Suprapubic skin (tissue), 4 donors: ENCODE data around the gene KIF19.

Source experiments
- EP300 ChIP-seq: sonication (generic); formaldehyde crosslinking; IDR thresholded peaks from one replicate; pipeline ENCODE4 v1.6.1; 2017; ENCODE audit warnings: antibody characterized with exemption
- POLR2A ChIP-seq, 2 donors: fragments of 450-650 bp; IDR thresholded peaks; one replicate each; pipeline ENCODE4 v1.6.1; 2017; ENCODE audit warnings: antibody characterized with exemption in 2 of 2, mild to moderate bottlenecking in 2 of 2, moderate library complexity in 2 of 2
- POLR2AphosphoS5 ChIP-seq, 3 donors: sonication (generic); formaldehyde crosslinking; IDR thresholded peaks; one replicate each; pipeline ENCODE4 v1.6.1; 2017; ENCODE audit warnings: antibody characterized with exemption in 3 of 3
- TF ChIP-seq, protein P1 (sequence below), 2 donors: fragments of 200-600 bp in 1 of 2; fragments of 450-650 bp in 1 of 2; sonication (generic) in 1 of 2; IDR thresholded peaks; one replicate each; pipeline ENCODE4 v1.5.1; 2016 to 2019; ENCODE audit warnings: antibody characterized with exemption in 2 of 2, mild to moderate bottlenecking in 1 of 2, moderate library complexity in 1 of 2

DNA sequence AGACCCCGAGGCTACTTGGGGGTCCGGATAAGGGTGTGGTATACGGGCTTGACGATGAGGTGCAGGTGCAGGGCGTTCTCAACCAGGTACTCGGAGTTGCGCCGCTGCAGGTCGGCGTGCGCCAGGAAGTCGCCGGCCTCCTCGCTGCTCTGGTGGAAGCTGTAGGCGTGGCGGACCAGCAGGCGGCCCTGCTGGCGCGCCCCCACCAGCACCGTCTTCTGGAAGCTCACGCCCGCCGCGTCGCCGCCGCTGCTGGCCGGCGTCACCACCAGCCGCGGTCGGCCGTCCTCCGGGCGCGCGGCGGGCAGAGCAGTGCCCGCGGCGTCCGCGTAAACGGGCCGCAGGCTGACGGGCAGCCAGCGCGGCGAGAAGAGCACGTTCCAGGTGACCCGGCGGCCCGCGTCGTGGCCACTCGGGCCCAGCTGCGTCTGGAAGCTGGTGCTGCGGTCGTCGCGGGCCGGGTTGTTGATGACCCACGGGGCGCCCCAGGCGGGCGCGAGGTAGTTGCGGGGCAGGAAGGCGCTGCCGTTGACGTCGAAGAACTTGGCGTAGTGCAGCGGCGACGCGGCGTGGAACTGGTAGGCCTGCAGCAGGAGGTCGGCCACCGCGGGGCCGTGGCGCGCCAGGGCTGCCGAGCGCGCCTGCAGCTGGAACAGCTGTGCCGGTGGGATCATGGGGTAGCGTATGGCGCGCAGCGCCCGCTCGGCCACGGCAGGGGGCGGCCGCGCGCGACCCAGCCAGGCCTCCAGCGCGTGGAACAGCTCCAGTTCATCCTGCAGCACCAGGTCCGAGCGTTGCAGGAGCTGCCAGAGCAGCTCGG lies 30.8 kb downstream of the KIF19 start:
- TF ChIP-seq POLR2A (IDR thresholded peaks at IDR 0.05) (no peak), EP300 (no peak), POLR2AphosphoS5 (IDR thresholded peaks at IDR 0.05) (no peak)
- TF ChIP-seq, protein P1, sequence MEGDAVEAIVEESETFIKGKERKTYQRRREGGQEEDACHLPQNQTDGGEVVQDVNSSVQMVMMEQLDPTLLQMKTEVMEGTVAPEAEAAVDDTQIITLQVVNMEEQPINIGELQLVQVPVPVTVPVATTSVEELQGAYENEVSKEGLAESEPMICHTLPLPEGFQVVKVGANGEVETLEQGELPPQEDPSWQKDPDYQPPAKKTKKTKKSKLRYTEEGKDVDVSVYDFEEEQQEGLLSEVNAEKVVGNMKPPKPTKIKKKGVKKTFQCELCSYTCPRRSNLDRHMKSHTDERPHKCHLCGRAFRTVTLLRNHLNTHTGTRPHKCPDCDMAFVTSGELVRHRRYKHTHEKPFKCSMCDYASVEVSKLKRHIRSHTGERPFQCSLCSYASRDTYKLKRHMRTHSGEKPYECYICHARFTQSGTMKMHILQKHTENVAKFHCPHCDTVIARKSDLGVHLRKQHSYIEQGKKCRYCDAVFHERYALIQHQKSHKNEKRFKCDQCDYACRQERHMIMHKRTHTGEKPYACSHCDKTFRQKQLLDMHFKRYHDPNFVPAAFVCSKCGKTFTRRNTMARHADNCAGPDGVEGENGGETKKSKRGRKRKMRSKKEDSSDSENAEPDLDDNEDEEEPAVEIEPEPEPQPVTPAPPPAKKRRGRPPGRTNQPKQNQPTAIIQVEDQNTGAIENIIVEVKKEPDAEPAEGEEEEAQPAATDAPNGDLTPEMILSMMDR (IDR thresholded peaks at IDR 0.05), result no peak
